Suppressor macrophage treated with lipopolysaccharide for 4 hours (primary cell): Measurements from ENCODE around the gene TRIM52.
"Not testable (repeated sequence)": the region's sequence is repeated elsewhere in the genome, so short reads cannot be mapped to it uniquely, and the experiment has no call there.

Experiments used
- DNase-seq: peaks from one replicate; pipeline ENCODE4 v3.0.0-alpha.2; 2020

Gene TRIM52

GRCh38 chr5:181233088-181233800 is 27.7 kb downstream of the TRIM52 start:
- DNase-seq, result no peak

GRCh38 chr5:181232593-181232992 is 28.4 kb downstream of the TRIM52 start:
- no peak for DNase-seq

- DNase-seq, result no peak
Measured at GRCh38 chr5:181231432-181231831, 29.5 kb downstream of the TRIM52 start.

GRCh38 chr5:181230551-181230950 is 30.4 kb downstream of the TRIM52 start:
- no peak for DNase-seq

- DNase-seq, result no peak
Measured at GRCh38 chr5:181229996-181230395, 30.9 kb downstream of the TRIM52 start.

GRCh38 chr5:181224390-181225229 is 36.3 kb downstream of the TRIM52 start:
- no peak for DNase-seq

GRCh38 chr5:181223729-181224389 is 37.1 kb downstream of the TRIM52 start:
- DNase-seq, result no peak

GRCh38 chr5:181223058-181223728 is 37.8 kb downstream of the TRIM52 start, which contains the start of gene TRIM41:
TSS of gene TRIM41 (plus strand) at chr5:181223281. CDS start at chr5:181224000, 719 bp downstream.
- DNase-seq, result peak; percentile 98

- DNase-seq, result no peak
Measured at GRCh38 chr5:181222630-181223057, 38.3 kb downstream of the TRIM52 start.

- DNase-seq, result peak; percentile 91
Measured at GRCh38 chr5:181221792-181222629, 38.9 kb downstream of the TRIM52 start.

GRCh38 chr5:181221105-181221791 is 39.7 kb downstream of the TRIM52 start:
- DNase-seq, result no peak

- no peak for DNase-seq
Measured at GRCh38 chr5:181220178-181220515, 40.8 kb downstream of the TRIM52 start.

GRCh38 chr5:181219262-181220177 is 41.4 kb downstream of the TRIM52 start:
- DNase-seq, result no peak

- peak; percentile 7 for DNase-seq
Measured at GRCh38 chr5:181218795-181219124, 42.2 kb downstream of the TRIM52 start.

- DNase-seq, result no peak
Measured at GRCh38 chr5:181217803-181218062, 43.2 kb downstream of the TRIM52 start.

- peak; percentile 41 for DNase-seq
Measured at GRCh38 chr5:181217111-181217802, 43.7 kb downstream of the TRIM52 start.

GRCh38 chr5:181215997-181216989 is 44.6 kb downstream of the TRIM52 start:
- no peak for DNase-seq

GRCh38 chr5:181214249-181214648 is 46.7 kb downstream of the TRIM52 start:
- not testable (repeated sequence) for DNase-seq

GRCh38 chr5:181212934-181213333 is 48.0 kb downstream of the TRIM52 start:
- DNase-seq, result no peak
